Hepatocyte (in vitro differentiated cells): Measurements from ENCODE around the gene PTPRN2. TPM values are rescaled to one million over a fixed set of nuclear protein-coding genes. Genes with fewer than 3 reads are reported as not detected.

Source experiments
- DNase-seq: peaks from one replicate; pipeline ENCODE4 v3.0.0-alpha.2; 2016; ENCODE audit warnings: low spot score
- H2AFZ ChIP-seq: fragments of 200-600 bp; sonication (generic); 2 replicates; pipeline ENCODE4 v1.6.0; 2016; ENCODE audit warnings: antibody characterized with exemption, mild to moderate bottlenecking
- H3K27ac ChIP-seq: fragments of 200-600 bp; sonication (generic); 2 replicates; pipeline ENCODE4 v1.5.1; 2016; ENCODE audit warnings: mild to moderate bottlenecking
- H3K27me3 ChIP-seq: fragments of 200-600 bp; sonication (generic); 2 replicates; pipeline ENCODE4 v1.6.1; 2016
- H3K36me3 ChIP-seq: fragments of 200-600 bp; sonication (generic); replicated peaks from 2 replicates; pipeline ENCODE4 v1.5.1; 2016; ENCODE audit warnings: low read depth; ENCODE audit not compliant: insufficient read depth
- H3K4me1 ChIP-seq: fragments of 200-600 bp; sonication (generic); 2 replicates; pipeline ENCODE4 v1.5.1; 2016; ENCODE audit warnings: mild to moderate bottlenecking, moderate library complexity; ENCODE audit not compliant: insufficient read depth
- H3K4me2 ChIP-seq: fragments of 200-600 bp; sonication (generic); 2 replicates; pipeline ENCODE4 v1.6.0; 2016
- H3K4me3 ChIP-seq: fragments of 200-600 bp; sonication (generic); 2 replicates; pipeline ENCODE4 v1.5.1; 2016; ENCODE audit warnings: mild to moderate bottlenecking
- H3K79me2 ChIP-seq: fragments of 200-600 bp; sonication (generic); 2 replicates; pipeline ENCODE4 v1.6.0; 2017; ENCODE audit warnings: mild to moderate bottlenecking
- H3K9me2 ChIP-seq: fragments of 200-600 bp; sonication (generic); replicated peaks from 2 replicates; pipeline ENCODE4 v1.6.0; 2017; ENCODE audit warnings: mild to moderate bottlenecking; ENCODE audit not compliant: insufficient read depth
- H3K9me3 ChIP-seq: fragments of 200-600 bp; sonication (generic); 2 replicates; pipeline ENCODE4 v1.5.1; 2016; ENCODE audit warnings: low read depth, mild to moderate bottlenecking
- H4K20me1 ChIP-seq: fragments of 200-600 bp; sonication (generic); 2 replicates; pipeline ENCODE4 v1.6.0; 2016; ENCODE audit warnings: mild to moderate bottlenecking; ENCODE audit not compliant: insufficient read depth, poor library complexity, severe bottlenecking
- CTCF ChIP-seq: fragments of 200-600 bp; sonication (generic); IDR thresholded peaks from 2 replicates; pipeline ENCODE4 v1.5.1; 2016; ENCODE audit warnings: antibody characterized with exemption, mild to moderate bottlenecking; ENCODE audit not compliant: poor library complexity
- EZH2 ChIP-seq: fragments of 200-600 bp; sonication (generic); IDR thresholded peaks from 2 replicates; pipeline ENCODE4 v1.6.1; 2016; ENCODE audit warnings: antibody characterized with exemption, mild to moderate bottlenecking, borderline replicate concordance
- EZH2phosphoT487 ChIP-seq: fragments of 200-600 bp; sonication (generic); IDR thresholded peaks from one replicate; pipeline ENCODE4 v1.6.1; 2018; ENCODE audit warnings: antibody characterized with exemption, mild to moderate bottlenecking, low read depth, moderate library complexity; ENCODE audit not compliant: unreplicated experiment, severe bottlenecking
- WGBS: methylation state at CpG from one replicate; pipeline ENCODE4 v1.1.6; 2016; ENCODE audit warnings: low lambda C conversion rate; ENCODE audit errors: missing lambda C conversion rate; 5-methylcytosine and 5-hydroxymethylcytosine counted together
- polyA plus RNA-seq: library from polyadenylated mRNA; unstranded; fragments of >200 nt; fragmentation: Nextera tagmentation; extraction: Ambion mirVana; gene quantifications from 2 replicates; pipeline ENCODE4 v1.2.1, GENCODE V29; 2016
- total RNA-seq: library from RNA; depleted of rRNA; stranded (reverse); fragments of >200 nt; gene quantifications from 2 replicates; pipeline ENCODE4 v1.2.3, GENCODE V29; 2014

Gene PTPRN2
- total and polyA plus RNA-seq, 2 experiments from 2014 or later, result 2.1 to 3.3 TPM

GRCh38 chr7:157671358-157672255 is 916.0 kb downstream of the PTPRN2 start:
- WGBS, result 87% methylated on average over 35 of the region's 39 CpGs
- H3K9me3 ChIP-seq, result no peaks in the 10 kb centered on the region
- H3K27me3 ChIP-seq, result peaks cover 31% of the 10 kb centered on the region
- no peaks in the 10 kb centered on the region for H4K20me1 ChIP-seq
- no peaks in the 10 kb centered on the region for H3K79me2 ChIP-seq
- H3K27ac ChIP-seq, result no peak overlapping the region
- H3K9me2 ChIP-seq, result no peaks in the 10 kb centered on the region
- no peak for DNase-seq
- no peak overlapping the region for H3K4me3 ChIP-seq
- no peaks in the 10 kb centered on the region for H3K4me1 ChIP-seq
- no peaks in the 10 kb centered on the region for H3K36me3 ChIP-seq
- TF ChIP-seq EZH2, result no peak
- no peak for TF ChIP-seq CTCF
- no peak for TF ChIP-seq EZH2phosphoT487
- H2AFZ ChIP-seq, result no peak overlapping the region
- H3K4me2 ChIP-seq, result no peak overlapping the region

GRCh38 chr7:157670490-157671357 is 916.9 kb downstream of the PTPRN2 start:
- TF ChIP-seq EZH2 (no peak), EZH2phosphoT487 (no peak), CTCF (no peak)
- Histone ChIP-seq H3K79me2 (no peaks in the 10 kb centered on the region), H3K27me3 (peaks cover 23% of the 10 kb centered on the region), H3K9me2 (no peaks in the 10 kb centered on the region), H2AFZ (no peak overlapping the region), H3K4me3 (no peak overlapping the region), H3K36me3 (no peaks in the 10 kb centered on the region), H3K4me2 (no peak overlapping the region), H4K20me1 (no peaks in the 10 kb centered on the region), H3K4me1 (no peaks in the 10 kb centered on the region), H3K9me3 (no peaks in the 10 kb centered on the region), H3K27ac (no peak overlapping the region)
- DNase-seq, result no peak
- WGBS, result 59% methylated on average over 21 of the region's 22 CpGs

GRCh38 chr7:157669768-157670351 is 917.8 kb downstream of the PTPRN2 start:
- Histone ChIP-seq H3K4me1 (no peaks in the 10 kb centered on the region), H3K36me3 (no peaks in the 10 kb centered on the region), H3K9me3 (no peaks in the 10 kb centered on the region), H2AFZ (no peak overlapping the region), H3K27me3 (peaks cover 15% of the 10 kb centered on the region), H3K27ac (no peak overlapping the region), H3K4me3 (no peak overlapping the region), H4K20me1 (no peaks in the 10 kb centered on the region), H3K79me2 (no peaks in the 10 kb centered on the region), H3K4me2 (no peak overlapping the region), H3K9me2 (no peaks in the 10 kb centered on the region)
- DNase-seq, result no peak
- WGBS, result 75% methylated on average over 32 of the region's 33 CpGs
- TF ChIP-seq EZH2 (no peak), EZH2phosphoT487 (no peak), CTCF (no peak)
